GM18517 (cell line): Measurements from ENCODE around the gene CDV3.
"Not testable (repeated sequence)": the region's sequence is repeated elsewhere in the genome, so short reads cannot be mapped to it uniquely, and the experiment has no call there.

Experiments used
- ATAC-seq: cut with Tn5 transposase; IDR thresholded peaks from one replicate; pipeline ENCODE4 v1.9.1; 2021; ENCODE audit warnings: mild to moderate bottlenecking, moderate library complexity; ENCODE audit not compliant: unreplicated experiment

CDV3 gene, protein sequence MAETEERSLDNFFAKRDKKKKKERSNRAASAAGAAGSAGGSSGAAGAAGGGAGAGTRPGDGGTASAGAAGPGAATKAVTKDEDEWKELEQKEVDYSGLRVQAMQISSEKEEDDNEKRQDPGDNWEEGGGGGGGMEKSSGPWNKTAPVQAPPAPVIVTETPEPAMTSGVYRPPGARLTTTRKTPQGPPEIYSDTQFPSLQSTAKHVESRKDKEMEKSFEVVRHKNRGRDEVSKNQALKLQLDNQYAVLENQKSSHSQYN

DNA sequence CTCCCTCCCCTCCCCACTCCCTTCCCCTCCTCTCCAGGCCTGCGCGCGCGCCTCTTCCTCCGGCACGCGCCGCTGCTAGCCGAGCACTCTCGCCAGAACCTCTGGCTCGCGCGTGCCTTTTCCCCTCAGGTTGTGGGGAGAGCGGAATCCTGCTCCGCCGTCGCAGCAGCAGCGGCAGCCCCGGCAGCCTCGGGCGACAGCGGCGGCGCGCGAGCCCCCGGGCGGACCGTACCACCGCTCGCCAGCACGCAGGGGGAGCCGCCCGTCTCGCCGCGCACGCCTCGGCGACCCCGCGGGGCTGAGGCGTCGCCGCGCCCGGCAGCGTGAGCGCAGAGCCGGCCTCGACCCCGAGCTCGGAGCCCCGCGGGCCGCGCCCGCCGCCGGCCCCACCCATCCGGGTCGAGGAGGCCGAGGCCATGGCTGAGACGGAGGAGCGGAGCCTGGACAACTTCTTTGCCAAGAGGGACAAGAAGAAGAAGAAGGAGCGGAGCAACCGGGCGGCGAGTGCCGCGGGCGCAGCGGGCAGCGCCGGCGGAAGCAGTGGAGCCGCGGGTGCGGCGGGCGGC lies at the start of gene CDV3:
Gene CDV3 (plus strand): TSS at position 58 of the 566 bp plus-strand sequence. CDS start 359 bp downstream, at position 417.
- ATAC-seq, result peak; percentile 28

- not testable (repeated sequence) for ATAC-seq
Observed at GRCh38 chr3:133523758-133524157, 49.7 kb upstream of the CDV3 start.

GRCh38 chr3:133525435-133525834 lies 48.1 kb upstream of the CDV3 start:
- ATAC-seq, result no peak

GRCh38 chr3:133527081-133527715 lies 46.3 kb upstream of the CDV3 start:
- no peak for ATAC-seq

GRCh38 chr3:133529809-133530208 lies 43.7 kb upstream of the CDV3 start:
- ATAC-seq, result no peak

- no peak for ATAC-seq
Observed at GRCh38 chr3:133531981-133532380, 41.5 kb upstream of the CDV3 start.

- no peak for ATAC-seq
Observed at GRCh38 chr3:133532951-133533350, 40.5 kb upstream of the CDV3 start.

DNA sequence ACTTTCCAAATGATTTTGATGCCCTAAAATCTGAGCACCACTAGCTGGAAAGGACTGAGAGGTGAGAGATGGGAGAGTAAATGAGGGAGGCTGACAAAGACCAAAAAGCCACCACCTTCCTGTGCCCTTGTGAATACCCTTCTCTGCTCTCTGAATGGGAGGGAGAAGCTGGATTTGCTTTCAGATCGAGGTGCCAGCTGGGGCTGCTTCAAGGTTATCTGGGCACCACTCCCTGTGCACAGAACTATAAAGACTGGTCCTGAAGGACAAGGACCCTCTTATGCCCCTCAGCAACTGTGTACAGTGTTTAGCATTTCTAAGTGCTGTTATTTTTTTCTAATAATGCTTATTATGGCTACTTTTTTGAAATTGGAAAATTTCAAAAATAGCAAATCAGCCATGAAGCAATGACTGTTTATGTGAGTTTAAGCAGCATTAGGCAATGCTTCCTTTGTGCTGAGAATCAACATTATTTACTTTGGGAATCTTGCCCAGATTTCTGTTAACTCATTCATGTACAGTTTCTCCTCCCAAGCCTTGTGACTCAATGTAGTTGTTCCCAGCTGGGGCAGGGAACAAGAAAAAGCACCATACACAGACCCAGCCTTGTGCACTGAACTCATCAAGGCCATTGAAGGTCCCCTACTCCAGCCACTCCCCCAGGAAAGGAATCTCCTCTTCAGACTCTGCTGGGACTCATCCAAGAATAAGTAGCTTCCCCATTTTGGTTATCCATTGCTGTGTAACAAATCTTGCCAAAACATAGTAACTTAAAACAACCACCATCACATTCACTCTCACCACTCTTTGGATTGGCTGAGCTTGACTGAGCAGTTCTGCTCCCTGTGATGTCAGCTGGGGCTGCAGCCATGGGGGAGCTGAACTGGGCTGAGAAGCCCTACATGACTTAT lies 37.3 kb upstream of the CDV3 start:
- no peak for ATAC-seq

DNA sequence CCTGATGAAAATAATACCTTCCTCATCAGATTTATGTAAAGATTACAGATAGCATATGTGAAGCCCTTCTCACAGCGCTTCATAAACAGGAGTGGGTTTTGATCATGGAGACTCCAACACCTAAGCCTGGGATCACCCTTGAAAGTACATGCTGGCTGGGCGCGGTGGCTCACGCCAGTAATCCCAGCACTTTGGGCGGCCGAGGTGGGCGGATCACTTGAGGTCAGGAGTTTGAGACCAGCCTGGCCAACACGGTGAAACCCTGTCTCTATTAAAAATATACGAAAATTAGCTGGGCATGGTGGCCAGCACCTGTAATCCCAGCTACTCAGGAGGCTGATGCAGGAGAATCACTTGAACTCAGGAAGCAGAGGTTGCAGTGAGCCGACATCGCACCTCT lies 36.4 kb upstream of the CDV3 start:
- ATAC-seq, result not testable (repeated sequence)

GRCh38 chr3:133538154-133538553 lies 35.3 kb upstream of the CDV3 start:
- ATAC-seq, result no peak

GRCh38 chr3:133540896-133541674 lies 32.4 kb upstream of the CDV3 start:
- no peak for ATAC-seq

DNA sequence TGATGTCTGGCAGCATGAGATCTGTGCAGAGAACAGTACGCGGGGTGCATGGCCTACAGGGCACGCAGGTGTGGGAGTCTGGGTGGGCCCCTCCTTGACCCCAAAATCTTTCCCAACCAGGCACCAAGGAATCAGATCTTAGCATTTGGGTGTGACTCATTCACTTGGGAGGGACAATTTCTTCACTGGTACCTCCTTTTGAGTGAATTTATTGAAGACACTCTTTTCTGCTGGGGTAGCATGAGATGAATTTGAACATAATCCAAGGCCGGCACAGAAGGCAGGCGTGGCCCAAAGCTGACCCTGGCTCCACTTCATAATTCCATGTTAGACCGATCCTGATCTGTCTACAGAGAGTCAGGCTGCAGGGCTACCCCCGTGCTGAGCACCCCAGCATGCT lies 30.6 kb upstream of the CDV3 start:
- no peak for ATAC-seq

GRCh38 chr3:133544983-133545382 lies 28.5 kb upstream of the CDV3 start:
- not testable (repeated sequence) for ATAC-seq

DNA sequence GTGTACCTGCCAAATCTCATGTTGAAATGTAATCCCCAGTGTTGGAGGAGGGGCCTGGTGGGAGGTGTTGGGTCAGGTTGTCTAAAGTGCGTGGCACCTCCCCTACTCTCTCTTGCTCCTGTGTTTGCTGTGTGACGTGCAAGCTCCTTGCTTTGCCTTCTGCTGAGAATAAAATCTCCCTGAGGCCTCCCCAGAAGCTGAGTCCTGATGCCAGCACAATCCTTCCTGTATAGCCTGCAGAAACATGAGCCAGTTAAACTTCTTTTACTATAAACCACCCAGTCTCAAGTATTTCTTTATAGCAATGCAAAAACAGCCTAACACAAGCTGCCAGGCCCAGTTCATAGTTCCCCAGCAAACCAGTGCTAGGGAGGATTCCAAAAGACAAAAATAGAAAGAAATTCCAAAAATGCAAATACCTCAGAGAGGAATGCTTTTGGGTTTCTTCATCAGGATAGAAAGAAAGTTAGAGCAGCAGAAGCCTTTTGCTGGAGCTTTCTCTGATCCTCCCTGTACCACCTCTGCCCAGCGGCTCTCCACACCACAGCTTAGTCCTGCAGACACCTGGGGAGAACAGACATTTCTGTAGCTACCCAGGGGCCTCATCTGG lies 25.9 kb upstream of the CDV3 start:
- no peak for ATAC-seq

- ATAC-seq, result no peak
Observed at GRCh38 chr3:133548090-133548489, 25.4 kb upstream of the CDV3 start.

DNA sequence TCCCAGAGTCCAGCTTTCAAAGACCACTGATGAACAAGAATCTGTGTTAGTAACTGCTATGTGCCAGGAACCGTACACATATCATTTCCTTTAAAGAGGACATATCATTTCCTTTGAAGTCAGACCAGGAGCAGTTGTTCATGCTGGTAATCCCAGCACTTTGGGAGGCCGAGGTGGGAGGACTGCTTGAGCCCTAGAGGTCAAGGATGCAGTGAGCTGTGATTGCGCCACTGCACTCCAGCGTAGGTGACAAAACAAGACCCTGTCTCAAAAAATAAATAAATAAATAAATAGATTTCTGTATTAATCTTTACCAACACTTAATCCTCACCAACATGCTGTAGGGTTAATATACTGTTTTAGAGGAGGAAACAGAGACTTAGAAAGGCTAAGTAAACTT lies 23.9 kb upstream of the CDV3 start:
- ATAC-seq, result no peak

DNA sequence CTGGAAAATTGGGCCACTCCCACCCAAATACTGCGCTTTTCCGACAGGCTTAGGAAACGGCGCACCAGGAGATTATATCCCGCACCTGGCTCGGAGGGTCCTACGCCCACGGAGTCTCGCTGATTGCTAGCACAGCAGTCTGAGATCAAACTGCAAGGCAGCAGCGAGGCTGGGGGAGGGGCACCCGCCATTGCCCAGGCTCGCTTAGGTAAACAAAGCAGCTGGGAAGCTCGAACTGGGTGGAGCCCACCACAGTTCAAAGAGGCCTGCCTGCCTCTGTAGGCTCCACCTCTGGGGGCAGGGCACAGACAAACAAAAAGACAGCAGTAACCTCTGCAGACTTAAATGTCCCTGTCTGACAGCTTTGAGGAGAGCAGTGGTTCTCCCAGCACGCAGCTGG lies 21.9 kb upstream of the CDV3 start:
- not testable (repeated sequence) for ATAC-seq

- no peak for ATAC-seq
Observed at GRCh38 chr3:133561679-133562078, 11.8 kb upstream of the CDV3 start.

GRCh38 chr3:133562376-133562775 lies 11.1 kb upstream of the CDV3 start:
- ATAC-seq, result no peak

GRCh38 chr3:133563186-133563591 lies 10.3 kb upstream of the CDV3 start:
- ATAC-seq, result no peak
